GM12864 (cell line): ENCODE data around the gene SRRM5.
"Not testable (repeated sequence)": the region's sequence is repeated elsewhere in the genome, so short reads cannot be mapped to it uniquely, and the experiment has no call there.

Source experiments
- DNase-seq: peaks from one replicate; pipeline ENCODE4 v3.0.0-alpha.2; 2011; ENCODE audit warnings: low read depth
- H3K4me3 ChIP-seq: 2 replicates; pipeline ENCODE4 v1.5.1; 2011; ENCODE audit warnings: mild to moderate bottlenecking, low read depth, low read length, control low read depth
- TF ChIP-seq, protein P1 (sequence below): IDR thresholded peaks from 2 replicates; pipeline ENCODE4 v1.5.1; 2011; ENCODE audit warnings: low read depth, mild to moderate bottlenecking, moderate library complexity, low read length, control low read depth, inconsistent platforms; ENCODE audit errors: missing control alignments

SRRM5 gene

GRCh38 chr19:43596842-43597461 is 14.9 kb upstream of the SRRM5 start:
- H3K4me3 ChIP-seq = peak overlapping the region; percentile 73
- DNase-seq = no peak
- TF ChIP-seq, protein P1, sequence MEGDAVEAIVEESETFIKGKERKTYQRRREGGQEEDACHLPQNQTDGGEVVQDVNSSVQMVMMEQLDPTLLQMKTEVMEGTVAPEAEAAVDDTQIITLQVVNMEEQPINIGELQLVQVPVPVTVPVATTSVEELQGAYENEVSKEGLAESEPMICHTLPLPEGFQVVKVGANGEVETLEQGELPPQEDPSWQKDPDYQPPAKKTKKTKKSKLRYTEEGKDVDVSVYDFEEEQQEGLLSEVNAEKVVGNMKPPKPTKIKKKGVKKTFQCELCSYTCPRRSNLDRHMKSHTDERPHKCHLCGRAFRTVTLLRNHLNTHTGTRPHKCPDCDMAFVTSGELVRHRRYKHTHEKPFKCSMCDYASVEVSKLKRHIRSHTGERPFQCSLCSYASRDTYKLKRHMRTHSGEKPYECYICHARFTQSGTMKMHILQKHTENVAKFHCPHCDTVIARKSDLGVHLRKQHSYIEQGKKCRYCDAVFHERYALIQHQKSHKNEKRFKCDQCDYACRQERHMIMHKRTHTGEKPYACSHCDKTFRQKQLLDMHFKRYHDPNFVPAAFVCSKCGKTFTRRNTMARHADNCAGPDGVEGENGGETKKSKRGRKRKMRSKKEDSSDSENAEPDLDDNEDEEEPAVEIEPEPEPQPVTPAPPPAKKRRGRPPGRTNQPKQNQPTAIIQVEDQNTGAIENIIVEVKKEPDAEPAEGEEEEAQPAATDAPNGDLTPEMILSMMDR = no peak

- TF ChIP-seq, protein P1 = no peak
- DNase-seq = no peak
- H3K4me3 ChIP-seq = peak overlapping the region; percentile 73
Measured at GRCh38 chr19:43597876-43598275, 14.0 kb upstream of the SRRM5 start.

DNA sequence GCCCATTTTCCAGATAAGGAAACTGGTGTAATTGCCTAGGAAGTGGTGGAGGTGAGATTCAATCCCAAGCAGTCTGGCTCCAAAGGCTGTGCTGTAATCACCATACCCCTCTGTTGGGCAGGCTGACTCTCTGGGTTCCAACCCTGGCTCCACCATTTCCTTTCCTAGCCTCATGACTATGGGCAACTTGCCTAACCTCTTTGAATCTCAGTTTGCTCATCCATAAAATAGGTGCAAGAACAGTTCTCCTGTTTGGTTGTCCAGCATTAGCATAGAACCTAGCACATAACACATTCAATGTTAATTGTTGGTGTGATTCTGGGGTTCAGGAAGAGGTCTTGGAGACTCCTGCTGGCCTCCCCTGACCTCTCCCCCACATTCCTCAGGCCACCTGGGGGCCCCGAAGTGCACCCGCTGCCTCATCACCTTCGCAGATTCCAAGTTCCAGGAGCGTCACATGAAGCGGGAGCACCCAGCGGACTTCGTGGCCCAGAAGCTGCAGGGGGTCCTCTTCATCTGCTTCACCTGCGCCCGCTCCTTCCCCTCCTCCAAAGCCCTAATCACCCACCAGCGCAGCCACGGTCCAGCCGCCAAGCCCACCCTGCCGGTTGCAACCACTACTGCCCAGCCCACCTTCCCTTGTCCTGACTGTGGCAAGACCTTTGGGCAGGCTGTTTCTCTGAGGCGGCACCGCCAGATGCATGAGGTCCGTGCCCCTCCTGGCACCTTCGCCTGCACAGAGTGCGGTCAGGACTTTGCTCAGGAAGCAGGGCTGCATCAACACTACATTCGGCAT is 13.2 kb upstream of the SRRM5 start:
- TF ChIP-seq, protein P1 = no peak
- DNase-seq = no peak
- H3K4me3 ChIP-seq = no peak overlapping the region

- no peak for DNase-seq
- TF ChIP-seq, protein P1 = no peak
- no peak overlapping the region for H3K4me3 ChIP-seq
Measured at GRCh38 chr19:43599635-43600295, 12.1 kb upstream of the SRRM5 start.

DNA sequence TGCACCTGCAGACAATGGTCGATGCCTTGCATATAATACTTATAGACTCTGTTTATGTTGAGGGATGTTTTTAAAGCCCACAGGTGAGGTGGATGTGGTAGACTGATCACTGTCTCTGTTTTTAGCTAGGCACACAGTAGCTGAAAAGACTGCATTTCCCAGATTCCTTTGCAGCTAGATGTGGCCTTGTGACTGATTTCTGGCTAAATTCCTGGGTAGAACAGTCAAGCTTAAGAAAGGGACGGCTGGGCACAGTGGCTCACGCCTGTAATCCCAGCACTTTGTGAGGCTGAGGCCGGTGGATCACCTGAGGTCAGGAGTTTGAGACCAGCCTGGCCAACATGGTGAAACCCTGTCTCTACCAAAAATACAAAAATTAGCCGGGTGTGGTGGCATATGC is 11.6 kb upstream of the SRRM5 start:
- H3K4me3 ChIP-seq, DNase-seq: not testable (repeated sequence)

DNA sequence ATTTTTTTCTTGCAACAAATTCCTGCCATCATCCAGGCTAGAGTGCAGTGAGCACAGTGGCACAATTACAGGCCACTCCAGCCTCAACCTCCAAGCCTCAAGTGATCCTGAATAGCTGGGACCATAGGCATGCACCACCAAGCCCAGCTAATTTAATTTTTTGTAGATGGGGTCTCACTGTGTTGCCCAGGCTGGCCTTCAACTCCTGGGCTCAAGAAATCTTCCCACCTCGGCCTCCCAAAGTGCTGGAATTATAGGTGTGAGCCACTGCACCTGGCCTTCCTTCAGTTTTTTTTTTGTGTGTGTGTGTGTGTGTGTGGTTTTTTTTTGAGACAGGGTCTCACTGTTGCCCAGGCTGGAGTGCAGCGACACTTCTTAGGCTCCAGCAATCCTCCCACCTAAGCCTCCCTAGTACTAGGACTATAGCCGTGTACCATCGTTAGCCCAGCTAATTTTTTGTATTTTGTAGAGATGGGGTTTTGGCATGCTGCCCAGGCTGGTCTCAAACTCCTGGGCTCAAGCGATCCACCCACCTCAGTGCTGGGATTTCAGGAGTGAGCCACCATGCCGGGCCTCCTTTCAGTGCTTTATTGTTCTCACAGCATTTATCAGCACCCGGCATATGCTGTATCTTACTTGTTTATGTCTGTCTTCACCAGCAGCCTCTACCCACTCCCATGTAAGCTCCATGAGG is 5.9 kb upstream of the SRRM5 start:
- H3K4me3 ChIP-seq = no peak overlapping the region
- TF ChIP-seq, protein P1 = no peak
- DNase-seq = no peak
